CD4-positive, alpha-beta T cell treated with Interleukin-10 for 1 hour (primary cell): Measurements from ENCODE around the gene PCSK4.
"Not testable (repeated sequence)": the region's sequence is repeated elsewhere in the genome, so short reads cannot be mapped to it uniquely, and the experiment has no call there.

Source experiments
- DNase-seq: peaks from one replicate; pipeline ENCODE4 v3.0.0-alpha.2; 2020

Gene PCSK4

GRCh38 chr19:1503925-1504773 lies 14.0 kb upstream of the PCSK4 start:
- DNase-seq = no peak

- DNase-seq = peak; percentile 66
Measured at GRCh38 chr19:1503089-1503924, 13.2 kb upstream of the PCSK4 start.

- DNase-seq = no peak
Measured at GRCh38 chr19:1502433-1503088, 12.4 kb upstream of the PCSK4 start.

GRCh38 chr19:1501200-1501595 lies 11.0 kb upstream of the PCSK4 start:
- no peak for DNase-seq

- not testable (repeated sequence) for DNase-seq
Measured at GRCh38 chr19:1499231-1499630, 9.1 kb upstream of the PCSK4 start.

GRCh38 chr19:1497578-1498235 lies 7.6 kb upstream of the PCSK4 start:
- no peak for DNase-seq

GRCh38 chr19:1496714-1497577 lies 6.8 kb upstream of the PCSK4 start:
- no peak for DNase-seq

- no peak for DNase-seq
Measured at GRCh38 chr19:1495799-1496713, 5.9 kb upstream of the PCSK4 start.

GRCh38 chr19:1495051-1495798 lies 5.1 kb upstream of the PCSK4 start:
- DNase-seq = no peak

- no peak for DNase-seq
Measured at GRCh38 chr19:1494115-1494815, 4.1 kb upstream of the PCSK4 start.

GRCh38 chr19:1492474-1493006 lies 2.4 kb upstream of the PCSK4 start:
- DNase-seq = no peak

- DNase-seq = no peak
Measured at GRCh38 chr19:1491849-1492170, 1.7 kb upstream of the PCSK4 start.

GRCh38 chr19:1491114-1491848 lies 1.1 kb upstream of the PCSK4 start, which contains the start of gene REEP6:
Gene REEP6, plus strand, starts transcription at chr19:1491181. Its CDS starts 89 bp downstream, at chr19:1491270.
- DNase-seq = no peak

- DNase-seq = no peak
Measured at GRCh38 chr19:1489463-1490310, 463 bp downstream of the PCSK4 start.

GRCh38 chr19:1488282-1488601 lies 1.9 kb downstream of the PCSK4 start:
- no peak for DNase-seq

GRCh38 chr19:1487576-1488281 lies 2.4 kb downstream of the PCSK4 start:
- no peak for DNase-seq
